BLaER1 (cell line): ENCODE data around the gene GAB4.
A peak's percentile ranks its signal among the peaks of the same experiment; 100 is the strongest.
"Not testable (repeated sequence)": the region's sequence is repeated elsewhere in the genome, so short reads cannot be mapped to it uniquely, and the experiment has no call there.

Experiments used
- H3K27ac ChIP-seq: shearing (Covaris generic); formaldehyde crosslinking; 2 replicates; pipeline ENCODE4 v1.8.1; 2022
- H3K27me3 ChIP-seq: shearing (Covaris generic); formaldehyde crosslinking; 2 replicates; pipeline ENCODE4 v1.8.1; 2022
- H3K36me3 ChIP-seq: shearing (Covaris generic); formaldehyde crosslinking; 2 replicates; pipeline ENCODE4 v1.8.1; 2022
- H3K4me1 ChIP-seq: shearing (Covaris generic); formaldehyde crosslinking; 2 replicates; pipeline ENCODE4 v1.8.1; 2022
- H3K4me2 ChIP-seq: shearing (Covaris generic); formaldehyde crosslinking; 2 replicates; pipeline ENCODE4 v1.8.1; 2022
- H3K4me3 ChIP-seq: shearing (Covaris generic); formaldehyde crosslinking; 2 replicates; pipeline ENCODE4 v1.8.1; 2022
- H3K9ac ChIP-seq: shearing (Covaris generic); formaldehyde crosslinking; 2 replicates; pipeline ENCODE4 v1.8.1; 2022
- H3K9me3 ChIP-seq: shearing (Covaris generic); formaldehyde crosslinking; 2 replicates; pipeline ENCODE4 v1.8.1; 2022
- H4K20me1 ChIP-seq: shearing (Covaris generic); formaldehyde crosslinking; 2 replicates; pipeline ENCODE4 v1.8.1; 2022
- Cebpa-rat ChIP-seq: shearing (Covaris generic); IDR thresholded peaks from 2 replicates; pipeline ENCODE4 v1.8.1; 2022

The GAB4 gene

GRCh38 chr22:16935209-16935608 is 72.8 kb downstream of the GAB4 start:
- no peak overlapping the region for H3K9ac ChIP-seq
- no peak for TF ChIP-seq Cebpa-rat
- H4K20me1 ChIP-seq: no peaks in the 10 kb centered on the region
- H3K4me1 ChIP-seq: peaks cover 22% of the 10 kb centered on the region
- H3K27me3 ChIP-seq: no peaks in the 10 kb centered on the region
- no peak overlapping the region for H3K4me3 ChIP-seq
- no peaks in the 10 kb centered on the region for H3K36me3 ChIP-seq
- H3K27ac ChIP-seq: no peak overlapping the region
- H3K4me2 ChIP-seq: no peak overlapping the region
- no peaks in the 10 kb centered on the region for H3K9me3 ChIP-seq

GRCh38 chr22:16933291-16934282 is 74.4 kb downstream of the GAB4 start:
- Histone ChIP-seq H3K4me1 (peaks cover 16% of the 10 kb centered on the region), H3K9me3 (no peaks in the 10 kb centered on the region), H3K9ac (no peak overlapping the region), H3K27ac (no peak overlapping the region), H4K20me1 (no peaks in the 10 kb centered on the region), H3K27me3 (no peaks in the 10 kb centered on the region), H3K4me2 (peak overlapping the region; percentile 29), H3K4me3 (no peak overlapping the region), H3K36me3 (no peaks in the 10 kb centered on the region)
- TF ChIP-seq Cebpa-rat: no peak

GRCh38 chr22:16932577-16932976 is 75.4 kb downstream of the GAB4 start:
- H3K4me1 ChIP-seq: peaks cover 16% of the 10 kb centered on the region
- H3K36me3 ChIP-seq: no peaks in the 10 kb centered on the region
- H4K20me1 ChIP-seq: no peaks in the 10 kb centered on the region
- H3K4me2 ChIP-seq: no peak overlapping the region
- no peak overlapping the region for H3K27ac ChIP-seq
- H3K9ac ChIP-seq: no peak overlapping the region
- H3K27me3 ChIP-seq: no peaks in the 10 kb centered on the region
- TF ChIP-seq Cebpa-rat: no peak
- H3K9me3 ChIP-seq: no peaks in the 10 kb centered on the region
- H3K4me3 ChIP-seq: no peak overlapping the region

- no peaks in the 10 kb centered on the region for H3K27me3 ChIP-seq
- no peak overlapping the region for H3K9ac ChIP-seq
- H3K4me3 ChIP-seq: no peak overlapping the region
- no peaks in the 10 kb centered on the region for H3K36me3 ChIP-seq
- H3K27ac ChIP-seq: no peak overlapping the region
- H3K4me1 ChIP-seq: peaks cover 13% of the 10 kb centered on the region
- H4K20me1 ChIP-seq: no peaks in the 10 kb centered on the region
- no peak for TF ChIP-seq Cebpa-rat
- H3K9me3 ChIP-seq: no peaks in the 10 kb centered on the region
- H3K4me2 ChIP-seq: no peak overlapping the region
Observed at GRCh38 chr22:16925407-16925966, 82.5 kb downstream of the GAB4 start.

GRCh38 chr22:16922706-16923105 is 85.3 kb downstream of the GAB4 start:
- H3K4me1 ChIP-seq: peaks cover 13% of the 10 kb centered on the region
- no peaks in the 10 kb centered on the region for H4K20me1 ChIP-seq
- no peak overlapping the region for H3K9ac ChIP-seq
- H3K4me3 ChIP-seq: no peak overlapping the region
- H3K9me3 ChIP-seq: no peaks in the 10 kb centered on the region
- peak overlapping the region; percentile 65 for H3K4me2 ChIP-seq
- H3K27ac ChIP-seq: no peak overlapping the region
- H3K27me3 ChIP-seq: no peaks in the 10 kb centered on the region
- H3K36me3 ChIP-seq: no peaks in the 10 kb centered on the region
- no peak for TF ChIP-seq Cebpa-rat

GRCh38 chr22:16922076-16922475 is 85.9 kb downstream of the GAB4 start:
- Histone ChIP-seq H3K9ac (no peak overlapping the region), H3K4me3 (no peak overlapping the region), H3K4me2 (peak overlapping the region; percentile 65), H3K9me3 (no peaks in the 10 kb centered on the region), H3K27ac (no peak overlapping the region), H3K4me1 (peaks cover 13% of the 10 kb centered on the region), H3K36me3 (no peaks in the 10 kb centered on the region), H3K27me3 (no peaks in the 10 kb centered on the region), H4K20me1 (no peaks in the 10 kb centered on the region)
- no peak for TF ChIP-seq Cebpa-rat

- H4K20me1 ChIP-seq: no peaks in the 10 kb centered on the region
- no peak overlapping the region for H3K27ac ChIP-seq
- H3K4me1 ChIP-seq: peaks cover 26% of the 10 kb centered on the region
- TF ChIP-seq Cebpa-rat: no peak
- no peaks in the 10 kb centered on the region for H3K36me3 ChIP-seq
- no peaks in the 10 kb centered on the region for H3K9me3 ChIP-seq
- H3K4me3 ChIP-seq: no peak overlapping the region
- no peak overlapping the region for H3K4me2 ChIP-seq
- no peaks in the 10 kb centered on the region for H3K27me3 ChIP-seq
- H3K9ac ChIP-seq: no peak overlapping the region
Observed at GRCh38 chr22:16917144-16918003, 90.6 kb downstream of the GAB4 start.

- H3K27me3 ChIP-seq: no peaks in the 10 kb centered on the region
- no peak for TF ChIP-seq Cebpa-rat
- H3K9ac ChIP-seq: no peak overlapping the region
- H3K36me3 ChIP-seq: no peaks in the 10 kb centered on the region
- no peaks in the 10 kb centered on the region for H3K9me3 ChIP-seq
- no peaks in the 10 kb centered on the region for H4K20me1 ChIP-seq
- H3K4me2 ChIP-seq: no peak overlapping the region; the same call in 1 of the 2 replicates
- H3K4me1 ChIP-seq: peaks cover 20% of the 10 kb centered on the region
- no peak overlapping the region for H3K27ac ChIP-seq
- no peak overlapping the region for H3K4me3 ChIP-seq
Observed at GRCh38 chr22:16915701-16916100, 92.3 kb downstream of the GAB4 start.

- H3K36me3 ChIP-seq, H3K27ac ChIP-seq, H3K9ac ChIP-seq, H3K27me3 ChIP-seq, H3K9me3 ChIP-seq, H3K4me3 ChIP-seq, H4K20me1 ChIP-seq: not testable (repeated sequence)
- Histone ChIP-seq H3K4me1 (peaks cover 20% of the 10 kb centered on the region), H3K4me2 (peak overlapping the region; percentile 42)
Observed at GRCh38 chr22:16914911-16915310, 93.1 kb downstream of the GAB4 start.
